GM18511 (cell line): ENCODE data around the gene EPS8L2.
"Not testable (repeated sequence)": the region's sequence is repeated elsewhere in the genome, so short reads cannot be mapped to it uniquely, and the experiment has no call there.

Source experiments
- ATAC-seq: cut with Tn5 transposase; IDR thresholded peaks from one replicate; pipeline ENCODE4 v1.9.1; 2021; ENCODE audit warnings: mild to moderate bottlenecking, moderate library complexity; ENCODE audit not compliant: unreplicated experiment

EPS8L2 gene

DNA sequence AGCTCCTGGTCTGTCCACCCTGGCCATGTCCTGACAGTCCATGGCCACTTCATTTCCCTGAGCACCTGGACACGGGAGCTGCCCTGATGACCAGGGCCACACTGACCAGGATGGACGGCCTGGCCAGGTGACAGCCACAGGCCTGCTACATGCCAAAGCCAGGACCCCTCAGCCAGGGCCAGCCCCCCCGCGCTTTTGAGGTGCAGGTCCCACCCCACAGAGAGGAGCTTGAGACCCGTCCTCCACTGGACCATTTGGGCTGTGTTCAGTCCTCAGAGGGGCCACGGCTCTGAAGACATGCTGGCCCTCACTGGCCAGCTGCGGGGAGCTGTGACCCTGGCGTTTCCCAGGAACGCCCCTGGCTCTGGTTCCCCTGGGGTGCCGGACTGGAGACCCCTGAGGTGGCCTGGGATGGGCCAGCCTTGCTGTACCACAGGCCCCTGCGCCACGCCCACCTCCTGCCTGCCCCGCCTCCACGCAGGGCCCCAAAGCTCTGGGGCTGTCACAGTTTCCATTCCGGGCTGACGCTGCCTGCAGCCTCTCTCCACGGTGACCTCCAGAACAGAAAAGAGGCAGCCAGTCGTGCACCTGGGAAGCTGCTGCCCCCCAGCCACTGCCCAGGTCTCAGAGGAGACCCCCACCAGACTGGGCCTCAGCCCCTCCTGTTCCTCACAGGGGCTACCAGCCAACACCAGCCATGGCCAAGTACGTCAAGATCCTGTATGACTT lies 18.2 kb downstream of the EPS8L2 start:
- ATAC-seq, result no peak

DNA sequence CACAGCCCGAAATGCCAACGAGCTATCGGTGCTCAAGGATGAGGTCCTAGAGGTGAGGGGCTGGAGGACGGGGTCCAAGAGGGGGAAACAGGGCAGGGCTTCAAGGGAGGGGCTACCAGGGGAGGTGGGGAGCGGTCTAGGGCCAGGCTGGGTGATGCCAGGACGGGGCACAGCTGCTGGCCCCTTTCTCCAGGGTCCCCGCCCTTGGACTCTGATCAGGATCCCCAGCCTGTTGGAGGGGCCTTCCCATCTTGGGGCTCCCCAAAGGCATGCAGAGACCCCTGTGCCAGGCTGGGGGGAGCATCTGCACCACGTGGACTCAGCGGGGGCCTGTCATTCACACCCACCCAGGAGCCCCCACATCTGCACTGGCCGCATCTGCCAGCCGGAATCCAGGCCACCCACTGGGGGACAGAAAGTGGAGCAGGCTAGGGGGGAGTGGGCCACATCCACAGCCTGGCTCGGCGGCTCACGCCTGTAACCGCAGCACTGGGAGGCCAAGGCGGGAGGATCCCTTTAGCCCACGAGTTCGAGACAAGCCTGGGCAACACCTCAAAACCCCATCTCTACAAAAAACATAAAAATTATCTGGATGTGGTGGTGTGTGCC lies 18.9 kb downstream of the EPS8L2 start:
- no peak for ATAC-seq

DNA sequence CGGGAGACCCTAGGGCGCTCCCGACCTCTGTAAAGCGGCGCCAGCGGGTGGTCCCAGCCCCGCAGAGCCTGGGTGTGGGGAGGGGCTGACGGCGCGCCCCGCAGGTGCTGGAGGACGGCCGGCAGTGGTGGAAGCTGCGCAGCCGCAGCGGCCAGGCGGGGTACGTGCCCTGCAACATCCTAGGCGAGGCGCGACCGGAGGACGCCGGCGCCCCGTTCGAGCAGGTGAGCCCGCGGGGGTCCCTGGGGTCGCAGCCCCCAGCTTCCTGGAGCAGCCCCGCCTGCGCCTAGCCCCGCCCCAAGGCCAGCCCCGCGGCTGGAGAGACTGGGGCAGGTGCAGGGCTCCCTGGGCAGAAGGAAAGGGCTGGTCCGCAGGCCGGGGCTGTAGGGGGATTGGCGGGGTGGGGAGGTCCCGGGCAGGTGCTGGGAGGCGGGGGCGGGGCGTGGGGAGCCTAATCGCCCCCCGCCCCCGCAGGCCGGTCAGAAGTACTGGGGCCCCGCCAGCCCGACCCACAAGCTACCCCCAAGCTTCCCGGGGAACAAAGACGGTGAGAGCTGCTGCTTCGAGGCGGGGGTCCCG lies 19.7 kb downstream of the EPS8L2 start:
- no peak for ATAC-seq

DNA sequence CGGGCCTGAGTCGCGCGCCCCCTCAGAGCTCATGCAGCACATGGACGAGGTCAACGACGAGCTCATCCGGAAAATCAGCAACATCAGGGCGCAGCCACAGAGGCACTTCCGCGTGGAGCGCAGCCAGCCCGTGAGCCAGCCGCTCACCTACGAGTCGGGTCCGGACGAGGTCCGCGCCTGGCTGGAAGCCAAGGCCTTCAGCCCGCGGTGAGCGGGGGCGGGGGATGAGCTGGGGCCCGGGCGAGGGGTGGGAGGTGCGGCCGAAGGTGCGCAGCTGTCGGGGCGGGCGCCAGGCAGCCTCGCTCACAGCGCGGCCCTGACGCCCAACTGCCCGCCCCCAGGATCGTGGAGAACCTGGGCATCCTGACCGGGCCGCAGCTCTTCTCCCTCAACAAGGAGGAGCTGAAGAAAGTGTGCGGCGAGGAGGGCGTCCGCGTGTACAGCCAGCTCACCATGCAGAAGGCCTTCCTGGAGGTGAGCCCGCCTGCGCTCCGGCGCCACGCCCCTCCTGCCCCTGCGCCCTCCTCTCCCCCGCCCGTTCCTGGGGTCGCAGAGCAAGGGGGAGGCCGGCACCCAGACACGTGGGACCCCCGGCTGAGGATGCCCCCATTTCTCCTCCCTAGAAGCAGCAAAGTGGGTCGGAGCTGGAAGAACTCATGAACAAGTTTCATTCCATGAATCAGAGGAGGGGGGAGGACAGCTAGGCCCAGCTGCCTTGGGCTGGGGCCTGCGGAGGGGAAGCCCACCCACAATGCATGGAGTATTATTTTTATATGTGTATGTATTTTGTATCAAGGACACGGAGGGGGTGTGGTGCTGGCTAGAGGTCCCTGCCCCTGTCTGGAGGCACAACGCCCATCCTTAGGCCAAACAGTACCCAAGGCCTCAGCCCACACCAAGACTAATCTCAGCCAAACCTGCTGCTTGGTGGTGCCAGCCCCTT lies 20.5 kb downstream of the EPS8L2 start:
- ATAC-seq, result no peak

DNA sequence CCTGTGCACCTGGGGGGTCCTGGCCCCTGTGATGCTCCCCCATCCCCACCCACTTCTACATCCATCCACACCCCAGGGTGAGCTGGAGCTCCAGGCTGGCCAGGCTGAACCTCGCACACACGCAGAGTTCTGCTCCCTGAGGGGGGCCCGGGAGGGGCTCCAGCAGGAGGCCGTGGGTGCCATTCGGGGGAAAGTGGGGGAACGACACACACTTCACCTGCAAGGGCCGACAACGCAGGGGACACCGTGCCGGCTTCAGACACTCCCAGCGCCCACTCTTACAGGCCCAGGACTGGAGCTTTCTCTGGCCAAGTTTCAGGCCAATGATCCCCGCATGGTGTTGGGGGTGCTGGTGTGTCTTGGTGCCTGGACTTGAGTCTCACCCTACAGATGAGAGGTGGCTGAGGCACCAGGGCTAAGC lies 21.3 kb downstream of the EPS8L2 start:
- no peak for ATAC-seq

DNA sequence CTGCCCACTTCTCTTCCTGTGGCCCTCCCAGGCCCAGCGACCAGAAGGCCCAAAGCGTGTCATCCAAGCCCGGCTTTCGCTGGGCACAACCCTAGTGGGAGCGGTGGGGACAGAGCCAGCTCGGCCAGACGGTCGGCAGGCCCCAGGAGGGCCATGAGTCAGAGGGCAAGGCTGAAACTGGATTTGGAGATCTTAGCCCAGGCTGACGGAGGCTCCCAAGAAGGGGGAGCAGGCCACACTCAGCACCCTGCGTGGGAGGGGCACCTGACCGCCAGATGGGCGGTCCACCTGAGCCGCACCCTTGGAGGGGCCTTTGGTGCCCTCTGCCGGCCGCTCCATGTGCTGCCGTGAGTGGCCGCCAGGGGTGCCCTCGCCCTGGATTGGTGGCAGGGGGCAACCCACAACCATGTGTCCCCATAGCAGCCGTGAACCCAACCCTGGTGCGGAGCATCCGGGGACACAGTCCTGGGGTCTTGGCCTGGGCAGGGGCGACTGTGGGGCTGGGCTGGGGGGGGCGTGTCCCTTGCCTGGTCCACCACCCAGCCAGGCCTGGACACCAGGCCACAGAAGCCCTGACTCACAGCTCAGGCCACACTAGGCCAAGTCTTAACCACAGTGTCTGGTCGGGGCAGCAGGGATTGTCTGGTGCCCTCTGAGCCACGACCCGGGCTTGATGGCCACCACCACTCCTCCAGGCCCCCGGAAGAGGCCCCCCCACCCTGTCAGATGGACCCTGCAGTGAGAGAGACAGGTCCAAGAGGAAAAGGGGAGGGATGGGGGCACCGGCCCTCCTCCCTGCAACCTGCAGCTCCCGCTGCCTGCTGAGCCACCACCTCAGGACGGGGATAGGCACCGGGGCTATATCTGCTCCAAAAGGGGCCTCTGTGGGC lies 22.1 kb downstream of the EPS8L2 start:
- ATAC-seq, result peak; percentile 51

DNA sequence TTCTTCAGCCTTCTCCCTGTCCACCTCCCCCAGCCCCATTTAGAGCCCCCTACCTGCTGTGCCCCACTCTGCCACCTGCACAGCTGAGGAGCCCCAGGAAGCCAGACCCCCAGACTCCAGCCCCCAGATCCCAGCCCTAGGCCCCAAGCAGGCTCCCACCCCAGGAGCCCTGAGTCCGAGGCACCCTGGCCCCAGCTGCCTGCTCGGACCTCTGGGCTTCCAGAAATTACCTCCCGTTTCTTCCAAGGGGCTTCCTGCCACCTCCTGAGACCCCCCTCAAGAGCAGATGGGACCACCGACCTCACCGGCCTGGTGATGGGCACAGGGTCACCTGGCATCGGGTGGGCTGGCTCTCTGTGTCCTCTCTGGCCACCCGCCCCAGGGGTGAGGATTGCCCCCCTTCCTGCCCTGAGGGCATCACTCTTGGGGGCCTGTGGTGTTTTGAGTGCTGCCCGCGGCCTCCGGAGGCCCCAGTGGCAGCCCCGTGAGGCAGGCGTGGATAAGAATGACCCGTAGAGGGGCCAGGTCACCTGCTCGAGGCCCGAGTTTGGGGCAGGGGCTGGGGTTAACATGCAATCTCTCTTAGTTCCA lies 23.0 kb downstream of the EPS8L2 start:
- ATAC-seq, result no peak

DNA sequence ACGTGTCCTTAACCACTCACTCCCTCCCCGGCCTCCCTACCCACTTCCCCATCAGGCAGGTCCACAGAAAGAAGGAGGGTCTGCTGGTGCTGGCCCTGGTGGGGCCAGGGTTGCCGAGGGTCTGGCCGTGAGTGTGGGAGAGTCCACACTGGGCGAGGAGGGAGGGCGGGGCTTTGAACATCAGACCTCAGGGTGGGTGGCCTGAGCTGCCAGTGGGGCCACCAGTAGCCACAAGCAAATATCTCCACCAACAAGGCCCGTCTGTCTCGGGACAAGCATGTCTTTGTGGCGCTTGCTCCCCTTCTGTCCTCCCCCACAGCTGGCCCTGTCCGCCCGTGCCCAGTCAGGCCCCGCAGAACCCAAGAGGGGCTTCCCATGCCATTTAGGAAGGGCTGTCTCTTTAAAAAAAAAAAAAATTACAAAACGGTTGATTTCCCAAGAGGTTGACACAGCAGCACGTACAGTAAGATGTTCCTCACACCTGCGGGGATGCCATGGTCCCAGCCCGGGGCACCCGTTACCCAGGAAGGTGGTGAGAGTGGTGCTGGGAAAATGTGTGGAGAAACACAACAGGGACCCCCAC lies 23.6 kb downstream of the EPS8L2 start:
- no peak for ATAC-seq

DNA sequence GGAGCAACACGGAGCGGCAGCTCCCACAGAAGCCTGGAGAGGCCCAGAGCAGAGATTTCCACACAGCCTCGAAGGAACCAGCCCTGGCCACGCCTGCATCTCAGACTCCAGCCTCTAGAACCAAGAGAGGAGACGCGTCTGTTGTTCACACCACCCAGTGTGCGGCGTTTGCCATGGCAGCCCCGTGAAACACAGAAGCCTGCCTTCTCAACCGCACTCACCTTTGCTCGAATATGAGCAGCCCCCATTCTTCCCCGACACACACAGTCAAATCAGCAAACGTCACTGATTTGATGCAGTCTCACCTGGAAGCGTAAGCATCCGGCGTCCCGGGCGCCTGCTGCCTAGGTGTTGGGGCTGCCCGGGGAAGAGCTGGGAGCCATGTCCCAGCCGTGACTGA lies 27.0 kb downstream of the EPS8L2 start:
- no peak for ATAC-seq

DNA sequence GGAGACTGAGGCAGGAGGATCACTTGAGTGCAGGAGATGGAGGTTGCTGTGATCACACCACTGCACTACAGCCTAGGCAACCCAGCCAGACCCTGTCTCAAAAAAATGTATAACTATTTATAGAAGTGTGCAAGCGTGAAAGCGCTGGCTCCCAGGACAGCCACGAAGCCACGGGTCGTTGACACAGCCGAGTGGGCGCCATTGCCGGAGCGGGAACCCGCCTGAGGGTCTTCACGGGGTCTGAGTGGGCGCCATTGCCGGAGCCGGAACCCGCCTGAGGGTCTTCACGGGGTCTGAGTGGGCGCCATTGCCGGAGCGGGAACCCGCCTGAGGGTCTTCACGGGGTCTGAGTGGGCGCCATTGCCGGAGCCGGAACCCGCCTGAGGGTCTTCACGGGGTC lies 28.5 kb downstream of the EPS8L2 start:
- not testable (repeated sequence) for ATAC-seq

DNA sequence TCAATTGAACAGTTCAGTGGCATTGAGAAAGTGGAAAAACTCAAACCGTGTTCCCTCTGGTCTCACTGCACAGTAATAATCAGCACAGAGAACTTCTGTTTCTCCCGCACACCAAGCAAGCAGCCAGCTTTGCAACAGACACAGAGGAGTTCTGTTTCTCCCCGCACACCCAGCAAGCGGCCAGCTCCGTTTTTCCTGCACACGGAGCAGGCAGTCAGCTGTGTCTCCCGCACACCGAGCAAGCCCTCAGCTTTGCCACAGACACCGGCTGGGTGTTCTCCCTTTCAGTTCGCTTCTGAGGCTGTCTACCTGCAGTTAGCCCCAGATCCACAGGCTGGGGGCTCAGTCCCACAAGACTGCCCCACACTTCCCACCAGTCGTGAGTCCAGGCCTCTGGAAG lies 31.3 kb downstream of the EPS8L2 start:
- no peak for ATAC-seq

DNA sequence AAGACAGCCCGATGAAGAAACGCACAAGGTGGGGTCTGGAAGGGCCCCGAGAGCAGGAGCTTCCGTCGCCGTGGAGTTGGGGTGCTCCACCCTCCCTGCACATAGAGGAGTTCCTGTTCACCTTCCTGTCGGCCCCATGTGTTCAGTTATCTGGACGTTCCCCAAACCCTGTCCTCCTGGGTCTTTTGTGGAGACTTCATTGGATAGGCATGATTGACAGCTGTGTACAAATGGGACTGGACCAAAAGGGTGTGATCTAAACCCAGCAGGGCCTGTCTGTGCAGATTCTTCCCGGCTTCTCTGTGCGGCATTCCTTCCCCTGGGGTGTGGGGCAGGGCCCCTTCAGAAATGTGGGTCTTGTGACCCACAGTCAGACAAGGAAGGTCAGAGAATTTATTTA lies 31.9 kb downstream of the EPS8L2 start:
- not testable (repeated sequence) for ATAC-seq

DNA sequence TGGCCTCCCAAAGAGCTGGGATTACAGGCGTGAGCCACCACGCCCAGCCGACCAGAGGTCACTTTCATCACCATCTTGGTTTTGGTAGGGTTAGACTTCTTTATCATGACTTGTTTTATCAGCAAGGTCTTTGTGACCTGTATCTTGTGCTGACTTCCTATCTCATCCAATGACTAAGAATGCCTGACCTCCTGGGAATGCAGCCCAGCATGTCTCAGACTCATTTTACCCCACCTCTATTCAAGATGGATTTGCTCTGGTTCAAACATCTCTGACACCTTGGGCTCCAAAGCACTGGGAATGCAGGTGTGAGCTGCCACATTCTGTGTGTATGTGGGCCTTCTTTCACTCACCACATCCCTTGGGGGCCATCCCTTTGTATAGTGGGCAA lies 36.1 kb downstream of the EPS8L2 start:
- ATAC-seq, result no peak

DNA sequence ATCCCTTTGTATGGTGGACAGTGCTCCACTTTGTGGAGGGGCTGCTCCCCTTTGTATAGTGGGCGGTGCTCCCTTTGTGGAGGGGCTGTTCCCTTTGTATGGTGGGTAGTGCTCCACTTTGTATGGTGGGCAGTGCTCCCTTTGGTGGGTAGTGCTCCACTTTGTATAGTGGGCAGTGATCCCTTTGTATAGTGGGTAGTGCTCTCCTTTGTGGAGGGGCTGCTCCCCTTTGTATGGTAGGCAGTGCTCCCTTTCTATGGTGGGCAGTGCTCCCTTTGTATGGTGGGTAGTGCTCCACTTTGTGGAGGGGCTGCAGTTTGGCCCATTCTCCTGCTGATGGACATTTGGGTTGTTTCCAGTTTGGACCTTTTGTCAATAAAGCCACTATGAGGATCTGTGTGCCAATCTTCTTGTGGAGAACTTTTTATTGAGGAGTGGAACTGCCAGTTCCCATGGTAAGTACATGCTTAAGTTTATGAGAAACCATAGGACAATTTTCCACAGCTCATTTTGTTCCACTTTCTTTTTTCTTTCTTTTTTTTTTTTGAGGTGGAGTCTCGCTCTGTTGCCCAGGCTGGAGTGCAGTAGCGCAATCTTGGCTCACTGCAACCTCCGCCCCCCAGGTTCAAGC lies 36.7 kb downstream of the EPS8L2 start:
- no peak for ATAC-seq

DNA sequence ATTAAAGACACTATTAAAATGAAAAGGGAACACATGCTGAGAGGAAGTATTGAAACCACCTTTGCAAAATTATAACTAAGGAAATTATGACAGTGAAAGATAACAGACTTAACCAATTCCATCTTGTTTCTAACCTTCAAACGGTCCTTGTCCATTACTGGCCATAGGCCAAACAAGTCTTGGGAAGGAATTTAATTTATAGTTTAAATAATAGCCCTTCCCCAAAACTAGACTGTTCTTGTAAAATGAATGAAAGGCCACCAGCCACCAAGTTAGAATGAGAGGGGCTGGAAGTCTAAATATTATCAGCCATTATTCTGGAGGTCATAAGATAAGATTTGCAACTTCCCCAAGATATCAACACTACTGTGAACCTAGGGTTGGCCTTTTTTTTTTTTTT lies 39.4 kb downstream of the EPS8L2 start:
- no peak for ATAC-seq

DNA sequence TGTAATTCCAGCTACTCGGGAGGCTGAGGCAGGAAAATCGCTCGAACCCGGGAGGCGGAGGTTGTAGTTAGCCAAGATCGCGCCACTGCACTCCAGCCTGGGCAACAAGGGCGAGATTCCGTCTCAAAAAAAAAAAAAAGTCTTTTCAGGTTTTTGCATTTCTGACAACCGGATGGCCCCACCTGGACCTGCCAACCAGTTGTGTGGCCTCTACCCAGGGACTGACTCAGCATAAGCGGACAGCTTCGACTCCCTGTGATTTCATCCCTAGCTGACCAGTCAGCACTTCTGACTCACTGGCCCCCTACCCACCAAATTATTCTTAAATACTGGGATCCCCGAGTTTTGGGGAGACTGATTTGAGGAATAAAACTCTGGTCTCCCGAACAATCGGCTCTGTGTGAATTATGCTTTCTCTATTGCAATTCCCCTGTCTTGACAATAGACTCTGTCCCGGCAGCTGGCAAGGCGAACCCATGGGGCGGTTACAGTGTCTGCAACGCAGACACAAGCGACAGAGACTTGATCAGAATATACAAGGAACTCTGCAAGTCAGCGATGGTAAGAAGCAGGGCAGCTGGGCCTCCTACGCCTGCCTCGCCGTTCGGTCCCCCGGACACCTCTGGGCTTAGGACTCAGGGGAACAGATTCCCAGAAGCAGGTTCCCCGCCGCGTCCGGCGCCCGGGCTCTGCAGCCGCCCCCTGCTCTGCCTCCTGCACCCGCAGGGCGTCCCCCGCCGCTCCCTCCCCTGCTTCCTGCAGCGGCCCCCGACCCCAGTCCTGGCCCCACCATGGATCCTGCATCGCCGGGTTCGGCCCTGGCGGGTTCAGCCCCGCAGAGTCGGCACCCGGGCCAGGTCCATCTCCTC lies 40.5 kb downstream of the EPS8L2 start:
- peak; percentile 36 for ATAC-seq

DNA sequence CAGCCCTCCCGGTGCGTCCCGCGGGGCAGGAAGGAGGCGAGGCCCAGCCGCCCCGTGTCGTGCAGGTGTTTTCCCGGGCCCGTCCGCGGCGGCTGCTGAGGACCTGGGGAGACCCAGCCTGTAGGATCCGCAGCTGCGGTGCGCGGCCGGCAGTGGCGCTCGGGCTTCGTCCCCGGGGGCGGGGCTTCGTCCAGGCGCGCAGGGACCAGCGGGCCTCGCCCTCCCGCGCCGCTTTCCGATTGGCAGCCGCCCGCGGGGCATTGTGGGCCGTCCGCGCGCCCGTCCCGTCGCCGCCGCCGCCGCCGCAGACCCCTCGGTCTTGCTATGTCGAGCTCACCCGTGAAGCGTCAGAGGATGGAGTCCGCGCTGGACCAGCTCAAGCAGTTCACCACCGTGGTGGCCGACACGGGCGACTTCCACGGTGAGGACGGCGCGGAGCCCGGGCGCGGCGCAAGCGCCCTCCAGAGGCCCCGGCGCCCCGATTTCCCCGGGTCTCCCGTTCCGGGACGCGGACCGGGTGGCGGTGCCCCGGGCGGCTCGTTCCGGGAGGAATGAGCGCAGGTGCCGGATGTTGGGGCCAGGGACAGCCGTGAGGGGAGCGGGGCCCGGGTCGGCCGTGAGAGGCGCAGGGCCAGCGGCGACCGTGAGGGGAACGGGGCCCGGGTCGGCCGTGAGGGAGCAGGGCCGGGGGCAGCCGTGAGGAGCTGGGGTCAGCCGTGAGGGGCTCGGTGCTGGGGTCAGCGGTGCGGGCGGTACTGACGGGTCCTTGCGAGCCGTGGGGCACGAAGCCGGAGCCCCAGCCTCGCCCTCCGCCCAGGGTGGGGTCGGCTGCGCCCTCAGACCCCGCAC lies 41.4 kb downstream of the EPS8L2 start, which contains the start of gene TALDO1:
TALDO1 (plus strand) TSS at position 307 of the 849 bp plus-strand sequence; CDS start at position 325, 18 bp downstream.
- ATAC-seq, result peak; percentile 88
